GM21360 (cell line): ENCODE data around the gene PPP1CC.

Experiments used
- ATAC-seq: cut with Tn5 transposase; IDR thresholded peaks from one replicate; pipeline ENCODE4 v1.9.1; 2021; ENCODE audit warnings: mild to moderate bottlenecking, moderate library complexity; ENCODE audit not compliant: unreplicated experiment

The PPP1CC gene

DNA sequence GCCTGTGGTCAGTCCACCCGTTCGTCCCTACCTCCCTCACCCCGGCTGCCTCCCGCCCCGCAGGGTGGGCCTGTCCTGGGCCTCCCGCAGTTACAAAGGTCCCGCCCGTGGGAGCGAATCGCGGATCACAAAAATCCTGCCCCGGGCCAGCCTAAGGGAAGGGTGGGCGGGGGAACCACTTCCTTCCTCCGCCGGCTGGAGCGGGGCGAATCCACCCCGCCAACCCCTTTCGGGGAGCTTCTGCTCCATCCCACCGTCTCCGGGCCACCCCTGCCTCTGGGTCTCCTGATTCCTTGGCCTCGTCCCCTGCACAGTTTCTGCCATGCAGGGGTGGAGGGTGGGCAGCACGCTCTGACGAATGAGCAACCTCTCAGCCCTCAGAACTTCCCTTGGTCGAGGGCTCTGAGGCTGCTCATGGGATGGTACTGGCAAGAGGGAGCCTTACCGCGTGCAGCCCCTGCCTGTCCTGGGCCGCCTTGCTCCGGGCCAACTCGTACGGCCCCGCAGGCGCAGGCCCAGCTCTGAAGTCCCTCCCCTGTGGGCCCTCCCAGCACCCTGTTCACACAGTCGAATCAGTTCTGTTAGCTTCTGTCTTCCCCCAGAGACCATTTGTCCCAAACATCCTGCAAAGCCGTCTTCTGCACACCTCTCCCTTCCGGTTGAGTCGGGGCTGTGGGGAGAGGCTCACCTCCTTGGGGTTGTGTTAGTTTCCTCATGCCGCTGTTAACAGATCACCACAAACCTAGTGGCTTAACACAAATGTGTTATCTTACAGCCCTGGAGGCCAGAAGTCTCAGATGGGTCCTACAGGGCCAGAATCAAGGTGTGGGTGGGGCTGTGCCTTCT lies 53.2 kb downstream of the PPP1CC start:
- no peak for ATAC-seq

DNA sequence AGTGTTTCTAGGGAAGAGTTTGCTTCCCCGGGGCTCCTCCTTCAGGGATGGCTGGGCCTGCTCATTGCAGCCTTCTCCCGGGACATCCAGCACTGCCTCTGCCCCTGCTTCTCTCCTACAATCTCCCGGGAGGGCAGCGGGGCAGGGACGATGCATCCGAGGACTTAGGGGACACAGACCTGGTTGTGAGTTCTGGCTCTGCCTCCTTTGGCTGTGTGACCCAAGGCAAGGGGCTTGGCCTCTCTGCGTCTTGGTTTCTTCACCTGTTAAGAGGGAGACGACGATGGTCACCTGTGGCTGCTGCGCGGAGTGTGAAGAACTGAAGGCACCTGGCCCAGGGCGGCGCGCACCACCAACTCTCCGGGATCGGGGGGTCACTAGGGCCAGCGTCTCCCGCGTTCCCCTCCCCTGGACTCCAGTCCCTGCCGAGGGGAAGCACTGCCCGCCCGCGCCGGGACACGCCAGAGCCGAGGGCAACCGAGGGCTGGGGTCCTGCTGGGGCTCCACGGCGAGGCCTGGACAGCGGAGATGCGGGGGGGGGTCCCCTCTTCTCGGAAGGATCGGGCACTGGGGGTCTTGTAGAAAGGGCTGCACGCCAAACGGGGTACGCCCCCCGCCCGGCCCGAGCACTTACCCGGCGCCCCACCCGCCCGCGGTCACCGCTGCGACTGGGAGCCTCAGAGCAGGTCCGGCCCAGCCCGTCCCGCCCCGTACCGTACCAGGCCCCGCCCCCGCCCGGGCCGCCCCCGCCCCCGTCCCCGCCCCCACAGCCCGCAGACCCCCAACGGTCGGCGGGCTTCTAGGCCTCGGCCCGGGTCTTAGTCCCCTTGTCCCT lies 54.0 kb downstream of the PPP1CC start, which contains the start of gene HVCN1:
Gene HVCN1 (minus strand): TSS at position 670 of the 835 bp plus-strand sequence. CDS start 5,870 bp downstream, outside the sequence.
- ATAC-seq: no peak

DNA sequence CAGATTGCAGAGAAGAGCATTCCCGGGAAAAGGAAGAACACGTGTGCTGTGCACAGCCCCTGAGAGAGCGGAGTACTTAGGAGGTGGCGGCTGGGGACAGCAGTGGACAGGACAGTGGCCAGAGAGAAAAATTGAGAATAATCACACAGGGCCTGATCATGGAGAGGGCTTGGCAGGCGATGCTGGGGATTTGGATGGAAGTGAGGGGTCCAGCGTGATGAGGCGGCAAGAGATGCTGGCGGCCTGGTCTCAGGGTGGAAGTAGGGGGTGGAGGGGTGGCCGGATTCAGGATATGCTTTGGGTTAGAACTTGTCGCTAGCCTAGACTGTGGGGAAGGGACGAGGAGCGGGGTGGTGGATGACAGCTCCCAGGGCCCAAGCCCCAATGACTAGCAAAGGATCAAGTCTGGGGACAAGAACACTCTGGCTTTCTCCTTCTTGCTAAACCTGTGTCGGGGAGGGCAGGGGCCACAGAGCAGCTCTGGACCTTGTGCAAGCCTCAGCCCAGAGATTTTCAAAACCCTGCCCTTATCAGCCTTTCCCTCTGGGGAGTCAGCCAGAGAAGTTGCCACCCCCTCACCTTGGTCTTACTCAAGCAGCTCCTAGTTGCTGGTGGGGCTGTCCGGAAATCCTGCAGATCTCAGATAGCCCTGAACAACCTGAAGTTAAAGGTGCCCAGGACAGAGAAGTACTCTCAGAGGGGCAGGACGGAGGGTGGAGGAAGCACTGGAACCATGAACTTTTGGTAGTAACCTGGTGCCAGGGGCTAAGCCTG lies 55.1 kb downstream of the PPP1CC start:
- no peak for ATAC-seq

DNA sequence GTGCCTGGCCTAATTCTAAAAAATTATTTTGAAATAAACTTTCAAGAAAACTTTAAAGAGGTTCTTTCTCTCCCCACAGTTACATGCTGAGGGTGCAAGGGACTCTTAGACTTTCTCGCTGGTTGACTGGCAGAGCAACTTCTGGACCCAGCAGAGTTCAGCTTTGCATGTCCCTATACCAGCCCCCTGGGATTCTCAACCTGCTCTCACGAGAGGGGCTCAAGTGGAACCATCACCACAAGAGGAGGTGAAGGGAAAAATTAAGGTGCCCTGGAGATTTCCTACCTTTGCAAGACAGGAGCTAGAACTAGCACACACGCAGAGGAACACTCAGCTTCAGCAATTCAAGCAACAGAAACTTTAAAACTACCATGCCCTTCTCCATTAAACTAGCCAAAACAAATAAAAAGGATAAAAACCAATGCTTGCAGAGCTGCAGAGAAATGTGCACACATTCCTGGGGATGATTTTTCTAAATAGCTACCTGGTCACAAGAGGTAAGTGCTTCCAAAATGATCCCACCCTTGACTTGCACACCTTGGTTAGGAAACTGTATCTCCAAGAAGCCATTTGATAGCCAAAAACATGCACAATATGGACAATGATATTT lies 56.3 kb downstream of the PPP1CC start:
- ATAC-seq: no peak

DNA sequence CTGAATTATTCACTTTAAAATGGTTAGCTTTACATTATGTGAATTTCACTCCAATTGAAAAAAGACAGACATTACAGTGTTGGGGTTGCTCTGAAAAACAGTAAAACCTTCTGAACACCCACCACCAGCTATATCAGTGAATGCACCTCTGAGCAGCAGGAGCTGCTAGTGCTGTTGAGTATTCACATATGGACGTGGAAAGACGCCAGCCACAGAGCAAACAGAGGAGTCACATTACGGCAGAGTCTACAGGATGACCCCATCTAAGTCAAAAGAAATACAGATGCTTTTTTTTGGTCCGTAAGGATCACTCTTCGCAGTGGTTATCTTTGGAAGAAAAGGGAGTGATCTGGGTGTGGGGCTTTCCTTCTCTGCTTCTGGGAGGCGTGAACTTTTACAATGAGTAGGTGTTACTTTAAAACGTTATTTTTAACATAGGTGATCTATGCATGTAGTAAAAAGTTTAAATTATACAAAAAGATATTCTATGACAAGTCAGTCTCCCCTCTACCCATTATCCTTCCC lies 58.3 kb downstream of the PPP1CC start:
- ATAC-seq: no peak

DNA sequence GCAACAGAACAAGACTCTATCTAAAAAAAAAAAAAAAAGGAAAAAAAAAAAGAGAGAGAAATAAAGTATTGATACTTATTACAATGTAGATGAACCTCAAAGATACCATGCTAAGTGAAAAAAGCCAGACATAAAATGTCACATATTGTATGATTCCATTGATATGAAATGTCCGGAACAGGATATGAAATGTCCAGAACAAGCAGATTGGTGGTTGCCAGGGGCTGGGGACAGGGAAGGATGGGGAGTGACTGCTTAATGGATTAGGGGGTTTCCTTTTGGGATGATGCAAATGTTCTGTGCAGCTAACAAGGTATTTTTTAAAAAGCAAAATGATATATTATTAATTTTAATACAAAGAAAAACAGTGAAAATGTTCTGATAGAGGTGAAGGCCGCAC lies 58.8 kb downstream of the PPP1CC start:
- no peak for ATAC-seq

DNA sequence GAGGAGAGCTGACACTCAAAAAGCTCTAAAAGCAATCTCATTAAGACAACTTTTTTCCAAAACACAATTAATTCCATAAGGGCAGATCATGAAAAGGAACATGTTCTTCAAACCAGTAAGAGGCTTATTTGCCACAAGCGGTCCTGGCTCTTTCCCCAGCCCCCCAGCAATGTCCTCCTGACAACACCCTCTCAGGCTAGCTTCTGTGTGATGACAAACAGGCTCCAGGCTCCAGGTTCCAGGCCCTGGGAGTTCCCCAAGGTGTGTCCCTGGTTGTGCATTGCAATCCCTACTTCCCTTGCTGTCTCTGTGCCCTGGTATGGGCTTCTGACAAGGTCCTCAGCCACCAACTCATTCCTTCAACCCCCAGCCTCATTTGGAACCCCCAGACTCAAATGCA lies 62.7 kb downstream of the PPP1CC start:
- no peak for ATAC-seq

DNA sequence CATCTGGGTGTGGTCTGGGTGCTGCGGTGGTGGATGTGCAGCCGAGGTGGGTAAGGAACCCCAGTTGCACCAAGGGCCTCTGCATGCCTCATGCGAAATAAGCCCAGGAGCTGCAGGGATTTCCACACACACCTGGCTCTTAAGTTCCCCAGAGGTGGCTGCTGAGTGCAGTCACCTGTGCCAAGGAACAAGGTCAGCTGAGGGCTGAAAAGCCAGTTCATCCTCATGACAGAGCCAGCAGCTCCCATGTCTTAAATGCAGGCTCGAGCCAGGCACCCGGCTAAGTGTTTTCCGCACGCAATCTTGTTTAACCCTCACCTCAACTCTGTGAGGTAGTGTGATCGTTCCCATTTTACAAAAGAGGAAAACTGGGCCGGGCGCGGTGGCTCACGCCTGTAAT lies 63.5 kb downstream of the PPP1CC start:
- ATAC-seq: no peak

DNA sequence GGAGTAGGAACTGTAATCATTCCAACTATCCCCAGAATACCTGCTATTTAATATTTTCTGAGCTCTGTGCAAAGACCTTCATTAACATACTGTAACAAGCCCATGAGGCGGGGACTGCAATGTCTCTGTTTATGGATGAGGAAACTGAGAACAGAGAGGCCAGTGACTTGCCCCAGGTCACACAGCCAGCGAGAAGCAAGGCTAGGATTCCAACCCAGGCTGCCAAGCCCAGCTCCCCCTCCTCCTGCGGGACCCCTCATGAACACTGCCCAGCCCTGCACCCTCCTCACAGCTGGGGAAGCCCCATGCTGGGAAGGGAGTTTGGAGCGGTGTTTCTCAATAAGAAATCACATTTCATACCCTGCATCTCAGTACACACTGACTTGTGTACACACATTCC lies 64.7 kb downstream of the PPP1CC start:
- ATAC-seq: peak; percentile 3

DNA sequence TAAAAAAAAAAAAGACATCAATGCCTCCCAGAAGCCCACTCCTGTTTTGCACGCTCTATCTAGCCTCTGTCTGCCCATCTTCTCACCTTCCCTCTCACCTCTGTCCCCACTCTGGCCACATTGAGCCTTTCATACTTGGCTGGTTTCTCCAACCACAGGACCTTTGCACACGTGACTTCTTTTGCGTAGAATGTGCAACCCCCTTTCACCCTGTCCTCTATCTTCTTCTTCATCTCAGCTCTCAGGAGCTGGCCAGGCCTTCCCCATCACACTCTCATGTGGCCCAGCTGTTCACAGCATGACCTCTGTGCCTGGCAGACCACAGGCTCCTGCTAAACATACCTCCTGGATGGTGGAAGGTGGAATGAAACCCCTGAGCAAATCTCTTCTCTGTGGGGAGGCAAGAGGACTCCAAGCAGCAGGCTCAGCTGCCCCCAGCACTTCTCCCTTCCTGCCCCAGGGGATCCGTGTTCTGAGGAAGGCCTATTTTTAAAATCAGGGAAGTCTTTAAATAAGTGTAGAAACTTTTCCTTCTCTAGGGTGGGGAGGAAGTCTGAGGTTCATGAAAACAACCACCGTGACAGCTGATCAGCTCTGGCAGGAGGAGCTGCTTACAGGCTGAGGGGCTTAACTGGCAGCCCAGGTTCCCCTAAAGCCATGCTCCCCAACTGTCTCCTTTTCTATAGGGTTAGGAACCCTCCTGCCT lies 65.3 kb downstream of the PPP1CC start:
- peak; percentile 46 for ATAC-seq

DNA sequence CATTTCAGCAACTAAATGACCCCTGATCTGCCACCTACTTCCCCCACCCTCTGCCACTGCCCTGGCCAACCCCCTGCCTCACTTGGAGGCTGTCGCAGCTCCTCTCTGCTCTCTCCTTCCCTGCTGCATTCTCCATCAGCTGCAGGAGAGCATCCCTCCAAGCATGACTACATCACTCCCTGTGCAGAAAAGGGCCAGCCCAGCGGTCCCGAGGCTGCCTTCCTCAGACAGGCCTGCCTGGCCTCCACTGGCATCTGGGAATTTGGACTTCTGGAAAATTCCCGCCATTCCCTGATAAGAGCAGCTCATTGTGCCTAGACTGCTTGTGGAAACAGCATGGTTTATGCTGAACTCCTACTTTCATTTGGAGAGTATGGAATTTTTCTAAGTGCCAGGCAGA lies 66.5 kb downstream of the PPP1CC start:
- ATAC-seq: no peak

DNA sequence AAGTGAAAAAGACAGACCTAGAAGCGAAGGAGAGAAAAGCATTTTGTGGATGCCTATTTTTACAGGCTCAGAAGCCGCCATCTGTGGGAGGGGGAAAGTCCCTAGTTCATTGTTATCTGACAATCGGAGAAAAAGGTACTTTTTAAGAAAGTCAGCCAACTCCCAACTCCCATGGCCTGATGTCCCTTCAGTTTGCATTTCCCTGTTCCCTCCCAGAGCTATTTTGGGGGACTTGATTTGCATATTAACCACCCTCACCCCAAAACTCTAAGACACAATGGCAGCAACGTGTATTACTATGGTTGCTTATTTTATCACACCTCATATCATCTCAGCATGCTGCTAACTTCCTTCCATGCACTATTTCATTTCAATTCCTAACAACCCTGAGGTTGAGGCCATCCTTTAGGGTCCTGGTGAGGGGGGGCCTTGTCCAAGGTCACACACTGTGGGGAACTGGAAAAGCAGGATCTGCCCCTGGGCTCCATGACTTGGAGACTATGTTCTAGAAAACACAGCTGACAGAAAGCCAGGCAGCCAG lies 72.5 kb downstream of the PPP1CC start:
- ATAC-seq: peak; percentile 41
